Ovary (tissue), 3 donors: ENCODE measurements around the gene FGGY.

Source experiments
- EP300 ChIP-seq: sonication (generic); formaldehyde crosslinking; IDR thresholded peaks from one replicate; pipeline ENCODE4 v1.6.1; 2017; ENCODE audit warnings: antibody characterized with exemption
- TF ChIP-seq, protein P1 (sequence below), 3 donors: fragments of 450-650 bp in 2 of 3; fragments of 200-600 bp in 1 of 3; IDR thresholded peaks; one replicate each; pipeline versions ENCODE4 v1.5.1 to v1.8.0; 2016 to 2022; ENCODE audit warnings: antibody characterized with exemption in 3 of 3, mild to moderate bottlenecking in 1 of 3
- donor health status: DM: no; HTN: no; CAD: no.

DNA sequence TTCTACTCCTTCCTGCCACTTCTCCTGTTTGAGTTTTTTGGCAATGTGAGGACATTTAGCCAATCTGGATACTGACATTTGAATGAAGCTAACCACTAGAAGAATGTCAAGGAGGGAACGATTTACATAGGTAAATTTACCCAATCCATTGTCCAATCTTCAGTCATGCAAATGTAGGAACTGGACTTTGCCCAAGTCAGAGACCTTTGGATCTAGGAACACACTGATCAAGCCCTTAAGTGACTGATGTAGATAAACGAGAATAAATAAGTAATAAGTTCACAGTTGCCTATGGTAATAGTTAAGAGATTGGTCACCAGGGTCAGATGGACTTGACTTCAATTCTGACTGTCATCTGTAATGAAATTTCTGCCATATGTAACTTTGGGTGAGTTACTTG is 177.6 kb downstream of the FGGY start:
- TF ChIP-seq, protein P1, sequence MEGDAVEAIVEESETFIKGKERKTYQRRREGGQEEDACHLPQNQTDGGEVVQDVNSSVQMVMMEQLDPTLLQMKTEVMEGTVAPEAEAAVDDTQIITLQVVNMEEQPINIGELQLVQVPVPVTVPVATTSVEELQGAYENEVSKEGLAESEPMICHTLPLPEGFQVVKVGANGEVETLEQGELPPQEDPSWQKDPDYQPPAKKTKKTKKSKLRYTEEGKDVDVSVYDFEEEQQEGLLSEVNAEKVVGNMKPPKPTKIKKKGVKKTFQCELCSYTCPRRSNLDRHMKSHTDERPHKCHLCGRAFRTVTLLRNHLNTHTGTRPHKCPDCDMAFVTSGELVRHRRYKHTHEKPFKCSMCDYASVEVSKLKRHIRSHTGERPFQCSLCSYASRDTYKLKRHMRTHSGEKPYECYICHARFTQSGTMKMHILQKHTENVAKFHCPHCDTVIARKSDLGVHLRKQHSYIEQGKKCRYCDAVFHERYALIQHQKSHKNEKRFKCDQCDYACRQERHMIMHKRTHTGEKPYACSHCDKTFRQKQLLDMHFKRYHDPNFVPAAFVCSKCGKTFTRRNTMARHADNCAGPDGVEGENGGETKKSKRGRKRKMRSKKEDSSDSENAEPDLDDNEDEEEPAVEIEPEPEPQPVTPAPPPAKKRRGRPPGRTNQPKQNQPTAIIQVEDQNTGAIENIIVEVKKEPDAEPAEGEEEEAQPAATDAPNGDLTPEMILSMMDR (IDR thresholded peaks at IDR 0.05) = no peak
- TF ChIP-seq EP300 = no peak
